HTR-8/SVneo (cell line): ENCODE data around the gene GCC2.
"Not testable (repeated sequence)": the region's sequence is repeated elsewhere in the genome, so short reads cannot be mapped to it uniquely, and the experiment has no call there.

Source experiments
- DNase-seq: peaks from one replicate; pipeline ENCODE4 v3.0.0; 2011; ENCODE audit warnings: low spot score, mixed read lengths; ENCODE audit not compliant: insufficient read length
- FAIRE-seq: peaks from 2 replicates; lab custom pipeline; 2011; peaks lifted over from hg19 to GRCh38; lab: Jason Lieb, UNC

GCC2 gene

DNA sequence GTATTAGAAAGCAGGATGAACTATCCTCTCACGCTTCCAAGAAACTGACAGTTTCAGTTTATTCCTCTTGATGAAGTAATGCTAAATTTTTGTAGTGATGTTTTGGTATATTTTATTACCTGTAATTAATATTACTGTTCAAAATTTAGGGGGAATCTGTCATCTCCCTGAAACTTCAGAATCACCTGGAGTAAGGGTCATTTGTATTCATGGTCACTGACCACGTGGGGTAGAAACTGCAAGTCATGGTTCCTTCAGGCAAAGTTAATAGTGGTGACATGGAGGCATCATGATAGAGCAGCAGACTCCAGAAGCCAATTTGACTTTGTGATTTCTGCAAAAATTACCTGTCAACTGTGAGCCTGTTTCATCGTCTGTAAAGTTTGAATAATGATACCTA lies 47.2 kb downstream of the GCC2 start:
- not testable (repeated sequence) for DNase-seq, FAIRE-seq

DNA sequence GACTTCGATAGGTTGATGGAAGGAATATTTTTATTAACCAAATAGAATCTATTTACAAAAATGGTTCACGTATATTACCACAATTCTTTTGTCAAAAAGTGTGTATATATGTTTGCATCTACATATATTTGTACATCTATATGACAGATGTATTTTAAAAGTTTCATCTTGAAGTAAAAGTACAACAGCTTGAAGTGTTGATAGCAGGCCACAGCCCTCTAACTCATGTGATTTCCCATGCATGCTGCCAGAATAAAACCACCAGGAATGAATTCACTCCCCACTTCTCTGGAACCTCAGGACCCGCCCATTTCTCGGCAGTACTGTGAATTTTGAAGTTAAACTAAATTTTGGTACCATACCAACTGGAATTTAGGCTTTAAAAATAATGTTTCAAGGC lies 58.6 kb downstream of the GCC2 start:
- not testable (repeated sequence) for FAIRE-seq, DNase-seq

DNA sequence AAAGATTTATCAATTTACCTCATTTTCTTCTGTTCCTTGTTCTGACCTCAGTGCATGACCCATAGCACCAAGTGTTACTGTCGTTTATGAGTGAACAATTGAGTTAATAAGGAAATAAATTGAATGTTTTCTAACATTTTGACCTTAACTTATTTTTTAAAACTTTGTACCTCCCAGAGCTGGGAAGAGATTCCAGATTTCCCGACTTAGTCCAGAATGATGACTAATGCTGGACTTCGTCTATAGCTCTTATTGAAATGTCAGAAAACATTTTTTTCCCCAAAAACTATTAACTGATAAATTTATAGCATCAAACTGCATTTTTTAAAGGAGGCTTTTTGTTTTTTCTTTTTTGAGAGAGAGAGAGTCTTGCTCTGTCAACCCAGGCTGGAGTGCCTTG lies 63.4 kb downstream of the GCC2 start:
- FAIRE-seq, DNase-seq: not testable (repeated sequence)

DNA sequence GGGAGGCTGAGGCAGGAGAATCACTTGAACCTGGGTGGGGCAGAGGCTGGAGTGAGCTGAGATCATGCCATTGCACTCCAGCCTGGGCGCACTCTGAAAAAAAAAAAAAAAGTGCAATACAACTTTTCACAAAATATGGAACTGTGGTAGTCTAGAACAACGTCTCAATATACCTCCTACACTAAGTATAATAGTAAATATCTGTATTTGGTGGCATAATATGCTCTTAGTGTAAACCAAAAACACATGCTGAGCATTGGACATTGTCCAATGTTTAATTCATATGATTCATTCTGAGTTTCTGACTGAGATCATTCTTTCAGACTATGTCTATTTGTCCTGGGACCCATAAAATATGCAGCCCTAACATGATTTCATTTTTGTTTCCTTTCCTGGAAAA lies 65.5 kb downstream of the GCC2 start:
- DNase-seq, FAIRE-seq: not testable (repeated sequence)

DNA sequence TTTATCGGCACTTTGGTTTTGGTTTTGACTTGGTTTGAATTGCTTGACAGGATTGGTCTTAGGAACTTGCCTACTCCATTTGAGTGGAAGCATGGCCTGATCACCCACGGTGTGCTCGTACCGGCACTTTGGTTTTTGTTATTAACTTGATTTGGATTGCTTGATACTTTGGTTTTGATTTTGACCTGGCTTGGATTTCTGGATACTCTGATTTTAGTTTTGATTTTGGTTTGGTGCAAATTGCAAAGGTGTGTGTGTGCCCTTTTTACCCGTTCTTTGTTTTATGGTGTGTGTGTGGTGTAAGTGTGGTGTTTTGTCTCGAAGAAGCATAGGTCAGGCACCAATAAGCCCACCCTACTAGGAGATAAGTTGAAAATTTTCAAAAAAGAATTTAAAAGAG lies 75.7 kb downstream of the GCC2 start:
- not testable (repeated sequence) for FAIRE-seq, DNase-seq

DNA sequence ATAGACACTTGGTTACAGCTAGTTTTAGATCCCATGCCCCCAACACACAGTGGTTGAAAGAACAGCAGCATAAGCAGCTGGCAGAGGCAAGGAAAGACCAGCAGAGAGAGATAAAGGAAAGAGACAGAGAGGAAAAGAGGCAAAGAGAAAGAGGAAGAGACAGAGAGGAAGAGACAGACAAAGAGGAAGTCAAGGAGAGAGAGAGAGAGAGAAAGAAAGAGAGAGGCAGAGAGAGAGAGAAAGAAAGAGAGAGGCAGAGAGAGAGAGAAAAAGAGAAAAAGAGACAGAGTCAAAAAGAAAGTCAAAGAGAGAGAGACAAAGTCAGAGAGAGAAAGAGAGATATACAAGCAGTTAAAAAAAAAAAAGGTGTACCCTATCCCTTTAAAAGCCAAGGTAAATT lies 76.3 kb downstream of the GCC2 start:
- DNase-seq, FAIRE-seq: not testable (repeated sequence)

DNA sequence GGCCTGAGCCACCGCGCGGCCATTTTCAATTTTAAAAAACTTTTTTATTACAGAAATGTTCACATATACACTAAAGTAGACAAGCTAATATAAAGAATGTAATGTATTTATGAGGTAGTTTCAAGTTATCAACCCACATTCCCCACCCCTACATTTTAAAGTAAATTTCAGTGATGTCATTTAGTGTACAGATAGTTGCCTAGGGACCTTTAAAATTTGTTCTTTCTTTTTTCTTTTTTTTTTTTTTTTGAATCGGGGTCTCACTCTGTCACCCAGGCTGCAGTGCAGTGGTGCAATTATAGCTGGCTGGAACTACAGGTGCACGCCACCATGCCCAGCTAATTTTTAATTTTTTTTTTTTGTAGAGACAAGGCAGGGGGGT lies 82.7 kb downstream of the GCC2 start:
- FAIRE-seq (no peak), DNase-seq (no peak)

DNA sequence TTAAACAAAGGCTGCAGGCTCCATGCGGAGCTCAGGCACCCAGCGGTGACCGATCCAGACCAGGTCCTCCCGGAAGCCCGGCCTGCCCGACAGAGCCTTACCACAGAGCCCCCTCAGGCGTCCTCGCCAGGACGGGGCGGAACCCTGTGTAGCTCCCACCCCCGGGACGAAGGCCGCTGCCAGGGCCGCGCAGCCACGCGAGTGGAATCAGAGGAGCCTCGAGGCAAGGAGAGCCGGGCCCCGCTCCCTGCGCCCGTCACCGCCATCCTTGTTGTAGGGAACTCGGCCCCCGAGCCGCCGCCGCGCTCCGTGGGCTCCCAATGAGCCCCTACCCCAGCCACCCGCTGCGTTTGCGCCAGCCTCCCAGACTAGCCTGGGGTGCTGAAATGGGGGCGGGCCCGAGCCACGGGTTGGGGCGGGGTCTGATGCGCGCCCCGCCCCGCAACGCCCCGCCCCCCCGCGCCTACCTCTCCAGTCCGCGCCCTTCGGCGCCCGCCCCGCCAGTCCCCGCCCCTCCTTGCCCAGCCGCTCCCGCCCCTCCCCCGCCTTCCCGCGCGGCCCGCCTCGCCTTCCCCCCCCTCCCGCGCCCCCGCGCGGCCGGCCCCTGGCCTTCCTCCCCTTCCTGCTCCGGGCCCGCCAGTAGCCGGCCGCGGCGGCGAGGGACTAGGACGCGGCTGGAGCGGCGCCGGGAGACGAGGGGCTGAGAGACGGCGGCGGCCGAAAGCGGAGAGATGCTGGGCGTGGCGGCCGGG lies 85.0 kb downstream of the GCC2 start, which contains the start of gene LIMS1:
LIMS1 (plus strand) TSS at position 639 of the 752 bp plus-strand sequence; CDS start at position 732, 93 bp downstream.
- DNase-seq (peak; percentile 87), FAIRE-seq (no peak)

DNA sequence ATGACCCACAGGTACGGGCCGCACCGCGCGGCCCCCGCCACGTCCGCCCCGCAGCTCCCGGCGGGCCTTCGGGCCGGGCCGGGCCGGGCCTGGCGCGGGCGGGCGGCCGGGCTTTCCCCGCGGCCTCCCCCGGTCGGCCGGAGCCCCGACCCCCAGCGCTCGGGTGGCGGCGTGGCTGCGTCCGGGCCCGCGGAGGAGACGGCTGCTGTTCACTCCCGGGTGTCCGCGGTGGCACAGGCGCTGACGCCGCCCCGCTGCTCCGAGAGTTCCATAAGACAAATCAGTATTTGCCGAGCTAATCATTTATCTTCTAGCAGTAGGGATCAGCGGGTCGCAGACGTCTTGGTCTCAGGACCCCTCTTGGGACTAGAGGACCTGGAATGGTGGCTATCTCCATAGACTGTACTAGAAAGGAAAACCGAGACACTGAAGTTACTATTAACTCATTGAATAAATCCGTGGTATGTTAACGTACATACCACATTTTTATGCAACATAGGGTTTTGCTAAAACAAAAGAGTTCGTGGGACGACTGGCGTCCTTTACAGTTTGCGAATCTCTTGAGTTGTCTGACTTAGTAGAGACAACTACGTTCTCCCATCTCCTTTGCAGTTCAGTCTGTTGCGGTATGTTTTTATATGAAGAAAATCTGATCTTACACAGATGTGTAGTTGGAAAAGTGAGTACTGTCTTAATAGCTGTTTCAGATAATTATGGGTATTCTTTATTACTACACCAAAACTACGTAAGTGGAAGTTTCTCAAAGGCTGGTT lies 85.8 kb downstream of the GCC2 start:
- DNase-seq (peak; percentile 27), FAIRE-seq (no peak)

DNA sequence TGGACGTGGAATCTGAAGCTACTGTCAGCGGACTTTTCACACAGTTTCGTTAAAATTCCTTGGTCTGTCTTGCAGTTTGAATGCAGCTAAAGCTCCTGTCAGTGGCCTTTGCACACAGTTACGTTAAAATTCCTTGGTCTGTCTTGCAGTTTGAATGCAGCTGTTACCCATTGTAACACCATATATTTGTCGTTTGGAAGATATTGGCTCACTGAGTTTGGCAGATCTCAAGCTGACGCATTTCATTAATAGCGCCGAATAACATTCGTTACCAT lies 86.3 kb downstream of the GCC2 start:
- FAIRE-seq, result no peak
- no peak for DNase-seq

DNA sequence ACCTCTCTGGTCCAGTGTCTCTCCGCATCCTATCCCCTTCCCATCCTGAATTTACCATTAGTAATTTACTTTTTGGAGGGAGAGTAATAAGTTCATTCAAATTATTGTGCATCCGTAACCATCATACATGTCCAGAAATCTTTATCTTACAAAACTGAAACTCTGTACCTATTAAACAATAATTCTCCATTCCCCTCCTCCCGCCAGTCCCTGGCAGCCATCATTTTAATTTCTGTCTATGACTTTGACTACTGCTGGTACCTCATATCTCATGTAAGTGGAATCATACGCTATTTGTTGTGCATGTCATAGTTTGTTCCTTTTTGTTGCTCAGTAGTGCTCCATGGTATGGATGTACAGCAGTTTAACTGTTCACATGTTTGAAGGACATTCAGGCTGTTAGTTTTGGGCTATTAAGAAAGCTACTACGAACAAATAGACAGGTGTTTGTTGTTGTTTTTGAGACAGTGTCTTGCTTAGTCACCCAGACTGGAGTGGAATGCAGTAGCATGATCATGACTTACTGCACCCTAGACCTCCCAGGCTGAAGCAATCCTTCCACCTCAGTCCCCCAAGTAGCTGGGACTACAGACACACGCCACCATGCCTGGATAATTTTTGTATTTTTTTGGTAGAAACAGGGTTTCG lies 87.3 kb downstream of the GCC2 start:
- no peak for DNase-seq
- FAIRE-seq, result peak; percentile 49

DNA sequence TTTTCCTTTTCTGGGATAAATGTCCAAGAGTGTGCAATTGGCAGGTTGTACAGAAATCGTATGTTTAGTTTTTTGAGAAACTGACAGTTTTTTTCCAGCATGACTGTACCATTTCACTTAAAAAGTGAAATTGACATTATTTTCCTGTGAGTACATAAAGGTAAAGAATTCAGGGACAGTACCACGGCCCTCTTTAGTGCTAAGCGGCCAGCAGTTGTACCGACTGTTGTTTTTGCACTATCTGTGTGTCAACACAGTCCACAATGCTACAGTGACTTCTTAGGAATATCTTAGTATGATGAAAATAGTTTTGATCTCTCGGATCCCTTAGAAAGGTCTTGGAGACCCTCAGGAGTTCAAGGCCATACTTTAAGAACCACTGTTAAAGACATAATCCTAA lies 87.9 kb downstream of the GCC2 start:
- DNase-seq, result no peak
- FAIRE-seq, result no peak

DNA sequence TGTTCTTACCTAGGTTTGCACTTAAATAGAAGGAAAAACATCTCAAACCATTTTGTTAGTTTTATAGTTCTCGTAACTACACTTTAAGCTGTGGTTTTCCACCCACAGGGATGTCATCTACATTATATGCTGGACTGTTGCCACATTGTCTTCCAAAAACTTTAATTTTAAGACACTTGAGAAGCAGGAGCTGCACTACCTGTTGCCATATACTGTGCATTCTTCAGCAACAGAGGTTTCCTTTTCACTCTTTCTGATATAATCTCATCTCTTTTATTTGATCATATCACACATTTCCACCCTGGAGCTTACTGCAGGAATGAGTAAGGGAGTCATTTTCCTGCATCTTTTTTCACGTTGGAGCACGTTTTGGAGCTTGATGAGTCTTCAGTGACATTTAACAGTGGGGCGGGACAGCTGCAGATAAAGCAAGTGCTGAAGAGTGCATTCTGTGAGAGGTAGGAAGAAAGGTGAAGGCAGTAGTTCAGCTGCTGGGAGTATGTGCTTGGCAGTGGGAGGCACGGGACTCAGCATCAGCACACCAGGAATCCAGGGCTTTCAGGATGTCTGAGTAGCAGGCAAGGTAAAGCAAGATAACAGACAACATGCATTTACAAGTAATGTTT lies 89.1 kb downstream of the GCC2 start:
- DNase-seq (no peak), FAIRE-seq (no peak)

DNA sequence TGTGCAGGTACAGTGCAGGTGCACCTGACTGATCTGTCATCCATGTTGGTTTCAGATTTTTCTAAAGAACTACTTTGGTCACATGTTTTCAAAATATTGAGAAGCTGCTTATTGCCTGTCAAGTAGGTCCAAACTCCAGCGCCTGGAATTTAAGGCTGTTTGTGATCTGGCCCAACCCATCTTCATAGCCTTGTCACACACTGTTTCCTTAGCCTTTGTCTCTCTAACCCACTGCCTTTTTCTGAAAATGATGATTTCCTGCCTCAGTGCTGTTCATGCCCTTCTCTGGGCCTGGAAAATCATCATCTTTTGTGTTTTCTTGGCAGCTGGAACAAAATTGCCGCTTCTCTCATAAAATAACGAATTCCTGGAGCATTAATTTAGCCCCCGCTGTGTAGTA lies 92.4 kb downstream of the GCC2 start:
- no peak for DNase-seq
- no peak for FAIRE-seq

DNA sequence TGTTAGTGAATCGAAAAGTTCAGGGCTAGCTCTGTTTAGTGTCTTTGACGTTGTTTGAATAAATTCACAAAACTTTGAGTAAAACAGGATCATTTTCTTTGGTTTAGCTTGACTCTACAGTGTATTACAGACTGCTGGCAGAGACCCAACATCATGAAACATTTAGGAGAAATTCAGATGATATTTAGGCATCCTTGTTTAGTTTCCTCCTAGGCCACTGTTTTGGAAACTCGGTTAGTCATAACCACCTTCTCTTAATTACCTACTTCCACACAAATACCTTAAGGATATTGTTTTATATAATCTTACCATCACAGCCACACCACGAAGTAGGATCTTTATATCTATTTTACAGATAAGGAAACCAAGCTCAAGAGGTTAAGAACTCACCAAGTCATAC lies 93.1 kb downstream of the GCC2 start:
- no peak for FAIRE-seq

DNA sequence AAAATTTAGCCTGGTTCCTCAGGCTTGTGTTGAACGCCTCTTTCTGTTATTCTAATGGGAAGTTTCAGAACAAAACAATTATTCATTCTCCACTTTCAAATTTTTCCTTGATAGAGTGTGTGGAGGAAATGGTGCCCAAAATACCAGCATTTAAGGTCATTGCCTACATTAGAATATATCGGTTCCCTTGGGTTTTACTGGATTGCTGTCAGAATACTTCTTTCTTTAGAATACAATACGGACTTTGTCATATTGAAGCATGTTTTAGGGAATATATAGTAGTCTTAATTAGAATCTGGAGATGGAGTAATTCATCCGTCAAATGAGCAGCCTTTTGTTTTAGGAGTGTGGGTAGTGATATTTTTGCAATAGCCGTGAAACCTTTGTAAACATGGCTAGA lies 98.6 kb downstream of the GCC2 start:
- FAIRE-seq (no peak), DNase-seq (no peak)

More for the DNA sequence above, 93.1 kb downstream of the GCC2 start:
- DNase-seq, result no peak

DNA sequence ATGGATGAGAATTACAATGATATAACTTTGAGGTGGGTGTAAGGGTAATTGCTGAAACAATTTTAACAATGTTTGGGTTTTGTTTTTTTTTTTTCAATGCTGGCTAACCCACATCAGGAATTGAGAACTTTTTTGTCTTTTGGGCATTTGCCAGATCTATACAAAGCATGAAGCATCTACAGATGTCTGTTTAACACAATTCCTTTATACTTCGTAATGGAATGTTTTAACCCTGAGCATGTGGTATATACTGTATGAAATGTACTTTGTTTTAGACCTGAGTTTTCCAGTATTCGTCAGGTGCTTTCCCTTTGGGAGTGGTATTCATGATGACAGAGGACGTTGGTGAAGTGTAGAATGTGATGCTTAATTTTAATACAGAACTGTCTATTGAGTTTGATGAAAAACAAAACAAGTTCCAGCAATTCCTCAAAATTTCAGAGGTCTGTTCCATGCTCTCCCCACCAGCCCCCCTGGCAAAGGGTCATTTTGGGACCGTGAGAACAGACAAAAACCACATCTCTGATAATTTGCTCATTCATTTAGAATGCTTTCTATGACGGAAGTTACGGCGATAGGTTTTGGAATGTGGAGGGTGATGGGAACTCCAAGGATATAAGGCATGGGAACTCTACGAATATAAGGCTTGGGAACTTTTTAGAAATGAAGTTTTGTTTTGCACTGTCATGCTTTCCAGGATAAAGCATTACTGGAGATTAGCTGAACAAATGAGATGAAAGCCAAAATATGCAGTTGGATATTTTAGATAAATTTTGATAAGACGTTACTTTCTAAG lies 99.4 kb downstream of the GCC2 start:
- DNase-seq, result no peak
- no peak for FAIRE-seq

DNA sequence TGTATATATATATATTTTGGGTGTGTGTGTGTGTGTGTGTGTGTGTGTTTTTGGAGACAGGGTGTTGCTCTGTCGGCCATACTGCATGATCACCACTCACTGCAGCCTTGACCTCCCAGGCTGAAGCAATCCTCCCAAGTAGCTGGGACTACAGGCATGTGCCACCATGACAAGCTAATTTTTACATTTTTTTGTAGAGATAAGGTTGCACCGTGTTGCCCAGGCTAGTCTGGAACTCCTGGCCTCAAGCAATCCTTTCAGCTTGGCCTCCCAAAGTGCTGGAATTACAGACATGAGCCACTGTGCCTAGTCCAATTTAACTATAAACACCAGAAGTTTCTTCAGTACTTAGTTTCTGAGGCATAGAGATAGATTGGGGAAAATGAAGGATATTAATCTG lies 103.6 kb downstream of the GCC2 start:
- DNase-seq, result no peak
- FAIRE-seq, result no peak

DNA sequence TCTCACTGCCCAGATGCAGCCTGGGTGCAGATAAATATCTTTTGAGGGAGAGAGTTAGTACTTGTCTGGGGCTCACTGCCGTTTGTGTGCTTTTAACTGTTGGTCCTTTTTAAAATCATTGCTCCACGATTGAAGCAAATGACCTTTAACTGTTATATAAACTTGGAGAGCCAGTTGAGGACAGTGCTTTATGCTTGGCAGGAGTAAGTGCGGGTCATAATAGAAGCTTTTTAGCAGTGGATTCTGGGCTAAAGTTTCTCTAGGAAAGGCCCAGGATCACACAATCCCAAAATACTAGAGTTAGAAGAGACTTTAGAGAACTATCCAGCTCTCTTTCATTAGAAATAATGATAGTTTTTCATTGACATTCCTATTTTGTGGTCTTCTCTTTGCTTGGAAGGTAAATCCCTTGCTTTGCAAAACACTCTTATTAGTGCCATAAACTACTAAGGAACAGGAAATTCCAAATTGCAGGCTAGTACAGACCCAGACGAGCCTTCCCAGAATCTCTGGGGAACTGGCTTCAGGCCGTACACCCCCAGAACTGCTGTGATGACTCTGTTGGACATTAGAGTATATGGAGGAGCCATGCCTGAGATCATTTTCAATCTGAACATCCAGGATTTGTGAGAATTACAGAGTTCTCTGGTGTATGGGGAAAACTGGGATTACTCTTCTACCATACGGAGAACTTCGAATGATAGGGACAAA lies 104.4 kb downstream of the GCC2 start:
- FAIRE-seq (no peak), DNase-seq (no peak)
